GM18858 (cell line): ENCODE results near the gene DMPK.

Experiments used
- ATAC-seq: cut with Tn5 transposase; IDR thresholded peaks from one replicate; pipeline ENCODE4 v1.9.1; 2021; ENCODE audit not compliant: unreplicated experiment

The DMPK gene

GRCh38 chr19:45770192-45771101 lies 11.8 kb downstream of the DMPK start:
- peak; percentile 29 for ATAC-seq

GRCh38 chr19:45769821-45770191 lies 12.5 kb downstream of the DMPK start:
- no peak for ATAC-seq

GRCh38 chr19:45768984-45769782 lies 13.1 kb downstream of the DMPK start, which contains the start of gene SIX5:
Gene SIX5, minus strand, starts transcription at chr19:45769252. Its CDS starts 408 bp downstream, at chr19:45768844.
- ATAC-seq: peak; percentile 34

GRCh38 chr19:45768655-45768983 lies 13.7 kb downstream of the DMPK start:
- ATAC-seq: no peak

GRCh38 chr19:45767881-45768654 lies 14.2 kb downstream of the DMPK start:
- no peak for ATAC-seq

- no peak for ATAC-seq
These were observed 14.8 kb downstream of the DMPK start for GRCh38 chr19:45767410-45767880.

GRCh38 chr19:45766869-45767346 lies 15.4 kb downstream of the DMPK start:
- no peak for ATAC-seq

GRCh38 chr19:45766296-45766868 lies 15.9 kb downstream of the DMPK start:
- no peak for ATAC-seq

GRCh38 chr19:45765702-45766295 lies 16.5 kb downstream of the DMPK start:
- no peak for ATAC-seq

- ATAC-seq: no peak
These were observed 17.2 kb downstream of the DMPK start for GRCh38 chr19:45764945-45765701.

- ATAC-seq: no peak
These were observed 17.8 kb downstream of the DMPK start for GRCh38 chr19:45764475-45764874.

GRCh38 chr19:45763691-45764294 lies 18.5 kb downstream of the DMPK start:
- ATAC-seq: no peak

- ATAC-seq: no peak
These were observed 19.2 kb downstream of the DMPK start for GRCh38 chr19:45762870-45763631.

- no peak for ATAC-seq
These were observed 20.6 kb downstream of the DMPK start for GRCh38 chr19:45761714-45762113.

GRCh38 chr19:45758921-45759320 lies 23.4 kb downstream of the DMPK start:
- ATAC-seq: no peak

GRCh38 chr19:45757695-45758094 lies 24.6 kb downstream of the DMPK start:
- ATAC-seq: no peak

- ATAC-seq: no peak
These were observed 28.0 kb downstream of the DMPK start for GRCh38 chr19:45754323-45754722.

GRCh38 chr19:45753548-45753947 lies 28.7 kb downstream of the DMPK start:
- no peak for ATAC-seq
